NCI-H748 treated with DMSO at 0.1 percent for 48 hours (cell line): ENCODE measurements around the gene GATA5.

Source experiments
- DNase-seq: peaks from one replicate; lab custom pipeline; 2025; lab: John Stamatoyannopoulos, UW

The GATA5 gene

GRCh38 chr20:62454904-62455636 is 20.7 kb downstream of the GATA5 start:
- no peak for DNase-seq

GRCh38 chr20:62453186-62453808 is 22.5 kb downstream of the GATA5 start:
- DNase-seq, result no peak

GRCh38 chr20:62452475-62453095 is 23.2 kb downstream of the GATA5 start:
- DNase-seq, result no peak

GRCh38 chr20:62451970-62452369 is 23.8 kb downstream of the GATA5 start:
- no peak for DNase-seq

- DNase-seq, result no peak
Observed at GRCh38 chr20:62451156-62451767, 24.5 kb downstream of the GATA5 start.

- DNase-seq, result no peak
Observed at GRCh38 chr20:62449951-62450691, 25.7 kb downstream of the GATA5 start.

GRCh38 chr20:62448788-62449187 is 27.0 kb downstream of the GATA5 start:
- no peak for DNase-seq

GRCh38 chr20:62448038-62448437 is 27.8 kb downstream of the GATA5 start:
- no peak for DNase-seq

- DNase-seq, result no peak
Observed at GRCh38 chr20:62446888-62447869, 28.6 kb downstream of the GATA5 start.

GRCh38 chr20:62446481-62446880 is 29.3 kb downstream of the GATA5 start:
- DNase-seq, result no peak

GRCh38 chr20:62445553-62446340 is 30.0 kb downstream of the GATA5 start:
- no peak for DNase-seq

GRCh38 chr20:62444286-62444685 is 31.5 kb downstream of the GATA5 start:
- DNase-seq, result no peak

- DNase-seq, result no peak
Observed at GRCh38 chr20:62441987-62442539, 33.7 kb downstream of the GATA5 start.

- no peak for DNase-seq
Observed at GRCh38 chr20:62439218-62439617, 36.6 kb downstream of the GATA5 start.

- DNase-seq, result no peak
Observed at GRCh38 chr20:62437927-62438326, 37.9 kb downstream of the GATA5 start.

GRCh38 chr20:62437496-62437895 is 38.3 kb downstream of the GATA5 start:
- no peak for DNase-seq

GRCh38 chr20:62436692-62437091 is 39.1 kb downstream of the GATA5 start:
- no peak for DNase-seq

- no peak for DNase-seq
Observed at GRCh38 chr20:62433658-62434497, 41.9 kb downstream of the GATA5 start.
